Epidermal melanocyte (primary cell): Measurements from ENCODE around the gene NEB.
"Not testable (repeated sequence)": the region's sequence is repeated elsewhere in the genome, so short reads cannot be mapped to it uniquely, and the experiment has no call there.

Experiments
- DNase-seq: peaks from one replicate; pipeline ENCODE4 v3.0.0; 2011; ENCODE audit warnings: low spot score; ENCODE audit not compliant: insufficient read length

Gene NEB

GRCh38 chr2:151758744-151759143 is 24.5 kb upstream of the NEB start:
- no peak for DNase-seq

- DNase-seq: no peak
Measured at GRCh38 chr2:151757861-151758260, 23.6 kb upstream of the NEB start.

- DNase-seq: no peak
Measured at GRCh38 chr2:151756820-151757219, 22.5 kb upstream of the NEB start.

- DNase-seq: no peak
Measured at GRCh38 chr2:151754253-151754897, 20.1 kb upstream of the NEB start.

- no peak for DNase-seq
Measured at GRCh38 chr2:151753540-151753939, 19.3 kb upstream of the NEB start.

- not testable (repeated sequence) for DNase-seq
Measured at GRCh38 chr2:151745261-151745660, 11.0 kb upstream of the NEB start.

GRCh38 chr2:151730262-151730975 is 3.9 kb downstream of the NEB start:
- no peak for DNase-seq

- DNase-seq: no peak
Measured at GRCh38 chr2:151729837-151730236, 4.4 kb downstream of the NEB start.

GRCh38 chr2:151729415-151729811 is 4.9 kb downstream of the NEB start:
- DNase-seq: no peak

- no peak for DNase-seq
Measured at GRCh38 chr2:151728804-151729414, 5.4 kb downstream of the NEB start.

GRCh38 chr2:151727593-151728552 is 6.4 kb downstream of the NEB start:
- DNase-seq: no peak

- DNase-seq: no peak
Measured at GRCh38 chr2:151721161-151721560, 13.1 kb downstream of the NEB start.

- no peak for DNase-seq
Measured at GRCh38 chr2:151720521-151720920, 13.8 kb downstream of the NEB start.

GRCh38 chr2:151718796-151719195 is 15.5 kb downstream of the NEB start:
- DNase-seq: no peak

GRCh38 chr2:151718247-151718646 is 16.0 kb downstream of the NEB start:
- DNase-seq: no peak

- no peak for DNase-seq
Measured at GRCh38 chr2:151716721-151717120, 17.6 kb downstream of the NEB start.

GRCh38 chr2:151713291-151713903 is 20.9 kb downstream of the NEB start:
- no peak for DNase-seq

GRCh38 chr2:151711025-151711424 is 23.3 kb downstream of the NEB start:
- DNase-seq: no peak

GRCh38 chr2:151708788-151709187 is 25.5 kb downstream of the NEB start:
- no peak for DNase-seq

- DNase-seq: no peak
Measured at GRCh38 chr2:151707857-151708256, 26.4 kb downstream of the NEB start.

- DNase-seq: not testable (repeated sequence)
Measured at GRCh38 chr2:151704480-151704961, 29.8 kb downstream of the NEB start.
